Testis (tissue), 3 donors: ENCODE data around the gene ROBO1. TPM values are rescaled to one million over a fixed set of nuclear protein-coding genes. Genes with fewer than 3 reads are reported as not detected.

Experiments used
- DNase-seq: peaks from one replicate; pipeline ENCODE4 v3.0.0-alpha.2; 2019
- H3K27ac ChIP-seq, 2 donors: fragments of 200-600 bp; sonication (generic); one replicate each; pipeline ENCODE4 v1.5.1; 2019
- H3K27me3 ChIP-seq: fragments of 200-600 bp; sonication (generic); one replicate; pipeline ENCODE4 v1.5.1; 2019
- H3K36me3 ChIP-seq: fragments of 200-600 bp; sonication (generic); one replicate; pipeline ENCODE4 v1.5.1; 2017; ENCODE audit warnings: low read depth; ENCODE audit errors: missing control alignments
- H3K4me1 ChIP-seq: fragments of 200-600 bp; sonication (generic); one replicate; pipeline ENCODE4 v1.5.1; 2019
- H3K4me3 ChIP-seq, 2 donors: fragments of 200-600 bp; sonication (generic); one replicate each; pipeline ENCODE4 v1.5.1; 2017 to 2019
- H3K9me3 ChIP-seq: fragments of 200-600 bp; sonication (generic); one replicate; pipeline ENCODE4 v1.5.1; 2017
- POLR2A ChIP-seq: fragments of 450-650 bp; IDR thresholded peaks from one replicate; pipeline ENCODE4 v1.6.1; 2017; ENCODE audit warnings: antibody characterized with exemption, mild to moderate bottlenecking, moderate library complexity
- WGBS, 2 donors: methylation state at CpG; one replicate each; pipeline ENCODE4 v1.1.5; 2018; 5-methylcytosine and 5-hydroxymethylcytosine counted together
- intact Hi-C: fragments of 100-400 bp; cut with DNase I; formaldehyde crosslinking; loops from one replicate; pipeline ENCODE4 v1.15.1; 2023; ENCODE audit warnings: low total_unique reads
- polyA plus RNA-seq: library from polyadenylated mRNA; stranded (reverse); fragments of 350-450 nt; fragmentation: Illumina TruSeq; extraction: RNeasy Lipid Tissue Mini Kit (QIAGEN cat#74804); gene quantifications from one replicate; pipeline ENCODE4 v1.2.3, GENCODE V29; 2014; ENCODE audit warnings: low read depth, low replicate concordance; ENCODE audit not compliant: insufficient read depth
- total RNA-seq, 2 donors: library from RNA; depleted of rRNA; stranded (reverse); fragments of >200 nt; gene quantifications; one replicate each; pipeline ENCODE4 v1.2.3, GENCODE V29; 2016
- TF ChIP-seq, protein P1 (sequence below), 3 experiments: fragments of 450-650 bp in 2 of 3; fragments of 200-600 bp in 1 of 3; sonication (generic) in 1 of 3; IDR thresholded peaks; one replicate each; pipeline ENCODE4 v1.5.1; 2016 to 2019; ENCODE audit warnings: antibody characterized with exemption in 3 of 3, mild to moderate bottlenecking in 2 of 3, moderate library complexity in 1 of 3

The ROBO1 gene
- total and polyA plus RNA-seq, 3 donors from 2014 or later, result 39.4 to 45.1 (median 42.6) TPM

DNA sequence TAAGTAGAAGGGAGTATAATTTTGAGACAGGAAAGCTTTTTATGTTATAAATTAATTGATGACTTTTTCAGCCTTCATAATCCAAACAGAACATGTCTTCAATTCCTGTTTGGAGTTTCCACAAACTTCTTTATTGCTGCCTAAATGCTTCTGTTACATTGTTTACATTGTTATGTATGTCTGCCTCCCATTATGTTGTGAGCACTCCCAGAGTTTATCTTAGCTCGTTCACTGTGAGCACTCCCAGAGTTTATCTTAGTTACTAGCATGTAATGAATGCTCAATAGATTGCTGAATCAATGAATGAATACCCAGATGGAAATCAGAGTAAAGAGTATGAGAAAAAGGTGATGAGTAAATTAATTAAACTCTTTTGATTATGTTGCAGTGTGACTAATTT lies 1178.0 kb downstream of the ROBO1 start:
- no peak overlapping the region for H3K27ac ChIP-seq
- WGBS, 2 donors, result 30 to 33% methylated on average over 1 of the region's 1 CpG
- TF ChIP-seq POLR2A, result no peak
- TF ChIP-seq, protein P1, sequence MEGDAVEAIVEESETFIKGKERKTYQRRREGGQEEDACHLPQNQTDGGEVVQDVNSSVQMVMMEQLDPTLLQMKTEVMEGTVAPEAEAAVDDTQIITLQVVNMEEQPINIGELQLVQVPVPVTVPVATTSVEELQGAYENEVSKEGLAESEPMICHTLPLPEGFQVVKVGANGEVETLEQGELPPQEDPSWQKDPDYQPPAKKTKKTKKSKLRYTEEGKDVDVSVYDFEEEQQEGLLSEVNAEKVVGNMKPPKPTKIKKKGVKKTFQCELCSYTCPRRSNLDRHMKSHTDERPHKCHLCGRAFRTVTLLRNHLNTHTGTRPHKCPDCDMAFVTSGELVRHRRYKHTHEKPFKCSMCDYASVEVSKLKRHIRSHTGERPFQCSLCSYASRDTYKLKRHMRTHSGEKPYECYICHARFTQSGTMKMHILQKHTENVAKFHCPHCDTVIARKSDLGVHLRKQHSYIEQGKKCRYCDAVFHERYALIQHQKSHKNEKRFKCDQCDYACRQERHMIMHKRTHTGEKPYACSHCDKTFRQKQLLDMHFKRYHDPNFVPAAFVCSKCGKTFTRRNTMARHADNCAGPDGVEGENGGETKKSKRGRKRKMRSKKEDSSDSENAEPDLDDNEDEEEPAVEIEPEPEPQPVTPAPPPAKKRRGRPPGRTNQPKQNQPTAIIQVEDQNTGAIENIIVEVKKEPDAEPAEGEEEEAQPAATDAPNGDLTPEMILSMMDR (IDR thresholded peaks at IDR 0.05), result no peak

DNA sequence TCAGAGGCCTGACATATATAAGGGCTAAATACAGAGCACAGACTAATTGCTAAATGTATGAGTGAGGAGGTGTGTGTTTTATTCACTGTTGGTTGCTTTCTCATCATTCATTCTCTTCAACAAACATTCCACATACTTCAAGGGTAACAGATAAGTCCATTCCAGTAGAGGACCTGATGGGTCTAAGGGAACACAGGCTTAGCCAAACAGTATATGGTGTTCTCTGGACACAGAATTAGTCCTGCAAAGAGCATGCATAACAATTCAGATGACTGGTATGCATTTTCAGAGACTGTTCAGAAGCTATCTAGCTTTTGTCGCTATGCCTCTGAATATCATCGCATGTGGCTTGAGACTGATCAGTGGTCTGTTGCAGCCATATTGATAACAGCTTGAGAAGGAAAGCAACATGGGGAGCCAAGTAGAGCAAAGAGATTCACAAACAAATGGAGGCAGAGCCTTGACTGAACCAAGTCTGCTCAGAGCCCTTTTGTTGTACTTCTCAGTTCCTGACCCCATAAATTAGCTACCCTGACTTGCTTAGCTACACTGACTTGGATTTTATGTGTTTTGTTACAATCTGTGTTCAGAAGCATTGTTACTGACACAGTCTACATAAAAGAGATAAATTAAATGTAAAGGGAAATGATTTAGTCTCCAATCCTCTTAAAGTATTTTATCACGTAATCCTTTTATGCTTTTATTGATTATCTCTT lies 1178.7 kb downstream of the ROBO1 start:
- TF ChIP-seq POLR2A, result no peak
- TF ChIP-seq, protein P1 (IDR thresholded peaks at IDR 0.05), result no peak
- no peak for DNase-seq
- WGBS, 2 donors, result 91 to 93% methylated on average over 3 of the region's 3 CpGs
- H3K4me3 ChIP-seq, result no peak overlapping the region
- H3K27ac ChIP-seq, result no peak overlapping the region
- intact Hi-C loops, result no loop called here
- H3K36me3 ChIP-seq, result no peaks in the 10 kb centered on the region
- H3K4me1 ChIP-seq, result no peaks in the 10 kb centered on the region
- H3K9me3 ChIP-seq, result no peaks in the 10 kb centered on the region
- H3K27me3 ChIP-seq, result no peaks in the 10 kb centered on the region

More for the DNA sequence above, 1178.0 kb downstream of the ROBO1 start:
- Histone ChIP-seq H3K9me3 (no peaks in the 10 kb centered on the region), H3K27me3 (no peaks in the 10 kb centered on the region), H3K4me1 (no peaks in the 10 kb centered on the region), H3K36me3 (no peaks in the 10 kb centered on the region), H3K4me3 (no peak overlapping the region)
- no peak for DNase-seq
- intact Hi-C loops, result no loop called here

DNA sequence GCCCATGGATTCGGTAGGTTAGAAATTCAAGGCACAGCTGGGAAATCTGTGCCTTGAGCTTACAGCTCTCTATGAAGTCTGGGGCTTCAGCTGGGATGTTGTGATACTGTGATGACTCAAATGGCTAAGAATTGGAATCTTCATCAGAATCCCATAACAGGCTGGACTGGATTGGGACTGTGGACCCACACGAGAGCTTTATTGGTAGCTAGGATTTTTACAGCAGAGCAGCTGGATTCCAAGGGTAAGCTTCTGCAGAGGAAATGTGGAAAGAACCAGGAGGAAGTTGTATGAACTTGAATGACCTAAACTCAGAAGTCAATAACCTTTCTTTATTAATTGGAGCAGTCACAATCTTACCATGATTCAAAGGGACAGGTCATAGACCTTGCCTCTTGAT lies 1187.1 kb downstream of the ROBO1 start:
- 71 to 90% methylated on average over 2 of the region's 2 CpGs for WGBS, 2 donors
- Histone ChIP-seq H3K36me3 (no peaks in the 10 kb centered on the region), H3K9me3 (no peaks in the 10 kb centered on the region), H3K4me3 (no peak overlapping the region), H3K4me1 (no peaks in the 10 kb centered on the region), H3K27ac (no peak overlapping the region), H3K27me3 (no peaks in the 10 kb centered on the region)
- TF ChIP-seq, protein P1 (IDR thresholded peaks at IDR 0.05), result no peak
- no peak for TF ChIP-seq POLR2A
- no peak for DNase-seq
- intact Hi-C loops, result no loop called here

DNA sequence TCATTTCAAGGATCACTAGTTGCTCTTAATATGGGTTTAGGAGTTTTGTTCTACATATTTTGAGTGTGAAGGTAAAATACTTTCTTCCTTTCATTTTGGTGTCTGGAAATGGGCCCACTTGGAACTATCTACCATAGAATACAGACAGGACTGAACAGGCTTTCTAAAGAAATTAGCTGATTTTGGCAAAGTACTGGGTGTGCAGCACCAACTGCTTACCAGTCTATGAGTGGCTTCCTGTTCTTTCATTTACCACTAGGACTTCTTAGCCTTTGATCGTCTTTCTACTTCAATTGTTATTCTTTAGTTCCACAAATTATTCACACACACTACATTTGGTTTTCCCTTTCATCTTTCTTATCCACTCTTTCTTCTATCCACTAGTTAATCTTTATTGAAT lies 1196.3 kb downstream of the ROBO1 start:
- WGBS, 2 donors, result 82 to 83% methylated on average over 1 of the region's 1 CpG
- H3K27me3 ChIP-seq, result no peaks in the 10 kb centered on the region
- H3K4me3 ChIP-seq, result no peak overlapping the region
- no peak for TF ChIP-seq POLR2A
- TF ChIP-seq, protein P1 (IDR thresholded peaks at IDR 0.05), result no peak
- H3K27ac ChIP-seq, result no peak overlapping the region
- no peaks in the 10 kb centered on the region for H3K36me3 ChIP-seq
- H3K4me1 ChIP-seq, result no peaks in the 10 kb centered on the region
- no peak for DNase-seq
- H3K9me3 ChIP-seq, result no peaks in the 10 kb centered on the region
- intact Hi-C loops, result no loop called here

DNA sequence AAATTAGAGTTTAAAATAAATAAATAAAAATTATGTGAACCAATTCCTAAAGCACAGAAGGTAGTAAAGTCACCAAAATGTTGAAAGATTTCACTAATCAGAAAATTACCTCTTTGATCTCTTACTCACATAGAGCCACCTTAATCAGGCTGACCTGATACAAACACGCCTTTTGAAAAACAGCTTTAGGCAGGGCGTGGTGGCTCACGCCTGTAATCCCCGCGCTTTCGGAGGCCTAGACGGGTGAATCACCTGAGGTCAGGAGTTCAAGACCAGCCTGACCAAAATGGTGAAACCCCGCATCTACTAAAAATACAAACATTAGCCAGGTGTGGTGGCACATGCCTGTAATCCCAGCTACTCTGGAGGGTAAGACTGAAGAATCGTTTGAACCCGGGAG lies 1197.3 kb downstream of the ROBO1 start:
- H3K27me3 ChIP-seq, result no peaks in the 10 kb centered on the region
- no peaks in the 10 kb centered on the region for H3K36me3 ChIP-seq
- intact Hi-C loops, result no loop called here
- H3K9me3 ChIP-seq, result no peaks in the 10 kb centered on the region
- 88 to 96% methylated on average over 10 of the region's 10 CpGs for WGBS, 2 donors
- no peak overlapping the region for H3K27ac ChIP-seq
- H3K4me1 ChIP-seq, result no peaks in the 10 kb centered on the region
- no peak overlapping the region for H3K4me3 ChIP-seq
- TF ChIP-seq POLR2A, result no peak
- TF ChIP-seq, protein P1 (IDR thresholded peaks at IDR 0.05), result no peak
- DNase-seq, result no peak
